Parathyroid adenoma (tissue), 2 donors: ENCODE data around the gene VWA5B1.

Experiments
- H2AFZ ChIP-seq: fragments of 300-600 bp; sonication (generic); one replicate; pipeline ENCODE4 v1.7.0; 2017; ENCODE audit warnings: antibody characterized with exemption, mild to moderate bottlenecking
- H3K27ac ChIP-seq: fragments of 300-600 bp; sonication (generic); one replicate; pipeline ENCODE4 v1.7.0; 2017
- H3K27me3 ChIP-seq: fragments of 300-600 bp; sonication (generic); one replicate; pipeline ENCODE4 v1.7.0; 2017; ENCODE audit warnings: low read length; ENCODE audit not compliant: control insufficient read depth, insufficient read depth
- H3K36me3 ChIP-seq: fragments of 300-600 bp; sonication (generic); one replicate; pipeline ENCODE4 v1.7.0; 2017; ENCODE audit warnings: low read length; ENCODE audit not compliant: control insufficient read depth, insufficient read depth
- H3K4me1 ChIP-seq: fragments of 300-600 bp; sonication (generic); one replicate; pipeline ENCODE4 v1.7.0; 2017; ENCODE audit warnings: control low read depth
- H3K4me2 ChIP-seq: fragments of 300-600 bp; sonication (generic); one replicate; pipeline ENCODE4 v1.7.0; 2017; ENCODE audit warnings: low read length
- H3K4me3 ChIP-seq: fragments of 300-600 bp; sonication (generic); one replicate; pipeline ENCODE4 v1.7.0; 2017; ENCODE audit warnings: low read depth, low read length
- H3K79me2 ChIP-seq: fragments of 300-600 bp; sonication (generic); one replicate; pipeline ENCODE4 v1.7.0; 2017; ENCODE audit warnings: control low read depth
- H3K9ac ChIP-seq: fragments of 300-600 bp; sonication (generic); one replicate; pipeline ENCODE4 v1.7.0; 2017; ENCODE audit warnings: mild to moderate bottlenecking
- H3K9me3 ChIP-seq: fragments of 300-600 bp; sonication (generic); one replicate; pipeline ENCODE4 v1.7.0; 2017; ENCODE audit warnings: low read length; ENCODE audit not compliant: control insufficient read depth
- CTCF ChIP-seq: fragments of 300-600 bp; sonication (generic); IDR thresholded peaks from one replicate; pipeline ENCODE4 v1.7.0; 2017; ENCODE audit warnings: antibody characterized with exemption, mild to moderate bottlenecking
- donor health status: primary hyperparathyroidism.

The VWA5B1 gene

GRCh38 chr1:20325407-20325843 is 34.8 kb downstream of the VWA5B1 start:
- Histone ChIP-seq H3K27ac (peak overlapping the region; percentile 95), H3K4me3 (no peak overlapping the region), H3K27me3 (no peaks in the 10 kb centered on the region), H3K9me3 (no peaks in the 10 kb centered on the region), H3K9ac (no peak overlapping the region), H3K79me2 (no peaks in the 10 kb centered on the region), H3K36me3 (no peaks in the 10 kb centered on the region), H3K4me1 (peaks cover 57% of the 10 kb centered on the region), H2AFZ (no peak overlapping the region), H3K4me2 (no peak overlapping the region)
- TF ChIP-seq CTCF, result no peak

GRCh38 chr1:20325844-20326420 is 35.3 kb downstream of the VWA5B1 start:
- H3K4me2 ChIP-seq, result no peak overlapping the region
- H3K4me1 ChIP-seq, result peaks cover 53% of the 10 kb centered on the region
- H3K27ac ChIP-seq, result peak overlapping the region; percentile 95
- H3K79me2 ChIP-seq, result no peaks in the 10 kb centered on the region
- no peaks in the 10 kb centered on the region for H3K9me3 ChIP-seq
- H3K36me3 ChIP-seq, result no peaks in the 10 kb centered on the region
- H2AFZ ChIP-seq, result no peak overlapping the region
- H3K4me3 ChIP-seq, result no peak overlapping the region
- TF ChIP-seq CTCF, result no peak
- H3K27me3 ChIP-seq, result no peaks in the 10 kb centered on the region
- H3K9ac ChIP-seq, result no peak overlapping the region

GRCh38 chr1:20327467-20327866 is 36.8 kb downstream of the VWA5B1 start:
- no peak overlapping the region for H3K4me3 ChIP-seq
- H3K9me3 ChIP-seq, result no peaks in the 10 kb centered on the region
- H3K79me2 ChIP-seq, result no peaks in the 10 kb centered on the region
- H3K27ac ChIP-seq, result peak overlapping the region; percentile 73
- TF ChIP-seq CTCF, result no peak
- no peak overlapping the region for H3K9ac ChIP-seq
- H3K36me3 ChIP-seq, result no peaks in the 10 kb centered on the region
- H2AFZ ChIP-seq, result peak overlapping the region; percentile 42
- peaks cover 43% of the 10 kb centered on the region for H3K4me1 ChIP-seq
- no peak overlapping the region for H3K4me2 ChIP-seq
- no peaks in the 10 kb centered on the region for H3K27me3 ChIP-seq

GRCh38 chr1:20328201-20328600 is 37.5 kb downstream of the VWA5B1 start:
- Histone ChIP-seq H3K9me3 (no peaks in the 10 kb centered on the region), H3K9ac (no peak overlapping the region), H2AFZ (peak overlapping the region; percentile 58), H3K36me3 (no peaks in the 10 kb centered on the region), H3K4me1 (peaks cover 35% of the 10 kb centered on the region), H3K27me3 (no peaks in the 10 kb centered on the region), H3K4me3 (no peak overlapping the region), H3K4me2 (no peak overlapping the region), H3K27ac (peak overlapping the region; percentile 73), H3K79me2 (no peaks in the 10 kb centered on the region)
- TF ChIP-seq CTCF, result no peak
